GM12892 (cell line): ENCODE results near the gene ACSL5.
"Not testable (repeated sequence)": the region's sequence is repeated elsewhere in the genome, so short reads cannot be mapped to it uniquely, and the experiment has no call there.

Experiments
- DNase-seq: peaks from one replicate; pipeline ENCODE4 v3.0.0; 2011; ENCODE audit not compliant: insufficient read length
- FAIRE-seq: peaks from 2 replicates; lab custom pipeline; 2011; peaks lifted over from hg19 to GRCh38; lab: Jason Lieb, UNC
- POLR2A ChIP-seq: IDR thresholded peaks from 2 replicates; pipeline ENCODE4 v1.6.1; 2011; ENCODE audit warnings: low read depth, low read length, control low read depth
- POLR2AphosphoS5 ChIP-seq: IDR thresholded peaks from 2 replicates; pipeline ENCODE4 v1.6.1; 2011; ENCODE audit warnings: low read depth, low read length, control low read depth
- TAF1 ChIP-seq: IDR thresholded peaks from 2 replicates; pipeline ENCODE4 v1.6.1; 2011; ENCODE audit warnings: low read depth, mild to moderate bottlenecking, control low read depth, low read length, borderline replicate concordance

ACSL5 gene

DNA sequence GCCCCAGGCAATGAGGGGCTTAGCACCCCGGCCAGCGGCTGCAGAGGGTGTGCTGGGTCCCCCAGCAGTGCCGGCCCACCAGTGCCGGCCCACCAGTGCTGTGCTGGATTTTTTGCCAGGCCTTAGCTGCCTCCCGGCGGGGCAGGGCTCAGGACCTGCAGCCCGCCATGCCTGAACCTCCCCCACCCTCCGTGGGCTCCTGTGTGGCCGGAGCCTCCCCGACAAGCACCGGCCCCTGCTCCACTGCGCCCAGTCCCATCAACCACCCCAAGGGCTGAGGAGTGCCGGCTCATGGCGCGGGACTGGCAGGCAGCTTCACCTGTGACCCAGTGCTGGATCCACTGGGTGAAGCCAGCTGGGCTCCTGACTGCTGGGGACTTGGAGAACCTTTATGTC, 3.5 kb upstream of the ACSL5 start:
- no peak for FAIRE-seq

DNA sequence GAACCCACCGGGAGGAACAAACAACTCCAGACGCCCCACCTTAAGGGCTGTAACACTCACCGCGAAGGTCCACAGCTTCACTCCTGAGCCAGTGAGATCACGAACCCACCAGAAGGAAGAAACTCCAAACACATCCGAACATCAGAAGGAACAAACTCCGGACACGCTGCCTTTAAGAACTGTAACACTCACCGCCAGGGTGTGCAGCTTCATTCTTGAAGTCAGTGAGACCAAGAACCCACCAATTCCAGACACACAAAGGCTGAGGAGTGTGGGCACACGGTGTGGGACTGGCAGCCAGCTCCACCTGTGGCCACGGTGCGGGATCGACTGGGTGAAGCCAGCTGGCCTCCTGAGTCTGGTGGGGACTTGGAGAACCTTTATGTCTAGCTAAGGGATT, 2.6 kb upstream of the ACSL5 start:
- not testable (repeated sequence) for DNase-seq, FAIRE-seq

More for the DNA sequence above, 3.5 kb upstream of the ACSL5 start:
- no peak for DNase-seq
- TF ChIP-seq POLR2A = no peak
- TF ChIP-seq POLR2AphosphoS5 = no peak
- TF ChIP-seq TAF1 = no peak

DNA sequence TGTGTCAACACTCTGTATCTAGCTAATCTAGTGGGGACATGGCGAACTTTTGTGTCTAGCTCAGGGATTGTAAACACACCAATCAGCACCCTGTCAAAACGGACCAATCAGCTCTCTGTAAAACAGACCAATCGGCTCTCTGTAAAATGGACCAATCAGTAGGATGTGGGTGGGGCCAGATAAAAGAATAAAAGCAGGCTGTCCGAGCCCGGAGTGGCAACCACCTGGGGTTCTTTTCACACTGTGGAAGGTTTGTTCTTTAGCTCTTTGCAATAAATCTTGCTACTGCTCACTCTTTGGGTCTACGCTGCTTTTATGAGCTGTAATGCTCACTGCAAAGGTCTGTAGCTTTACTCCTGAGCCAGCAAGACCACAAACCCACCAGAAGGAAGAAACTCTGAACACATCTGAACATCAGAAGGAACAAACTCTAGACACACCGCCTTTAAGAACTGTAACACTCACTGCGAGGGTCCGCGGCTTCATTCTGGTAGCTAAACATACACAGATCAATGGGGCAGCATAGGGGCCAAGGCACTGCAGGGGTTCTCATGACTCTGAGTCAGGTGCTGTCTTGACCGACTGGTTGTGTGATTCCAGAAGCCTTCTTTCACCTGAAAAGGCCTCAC, 1.6 kb upstream of the ACSL5 start:
- FAIRE-seq, DNase-seq: not testable (repeated sequence)

DNA sequence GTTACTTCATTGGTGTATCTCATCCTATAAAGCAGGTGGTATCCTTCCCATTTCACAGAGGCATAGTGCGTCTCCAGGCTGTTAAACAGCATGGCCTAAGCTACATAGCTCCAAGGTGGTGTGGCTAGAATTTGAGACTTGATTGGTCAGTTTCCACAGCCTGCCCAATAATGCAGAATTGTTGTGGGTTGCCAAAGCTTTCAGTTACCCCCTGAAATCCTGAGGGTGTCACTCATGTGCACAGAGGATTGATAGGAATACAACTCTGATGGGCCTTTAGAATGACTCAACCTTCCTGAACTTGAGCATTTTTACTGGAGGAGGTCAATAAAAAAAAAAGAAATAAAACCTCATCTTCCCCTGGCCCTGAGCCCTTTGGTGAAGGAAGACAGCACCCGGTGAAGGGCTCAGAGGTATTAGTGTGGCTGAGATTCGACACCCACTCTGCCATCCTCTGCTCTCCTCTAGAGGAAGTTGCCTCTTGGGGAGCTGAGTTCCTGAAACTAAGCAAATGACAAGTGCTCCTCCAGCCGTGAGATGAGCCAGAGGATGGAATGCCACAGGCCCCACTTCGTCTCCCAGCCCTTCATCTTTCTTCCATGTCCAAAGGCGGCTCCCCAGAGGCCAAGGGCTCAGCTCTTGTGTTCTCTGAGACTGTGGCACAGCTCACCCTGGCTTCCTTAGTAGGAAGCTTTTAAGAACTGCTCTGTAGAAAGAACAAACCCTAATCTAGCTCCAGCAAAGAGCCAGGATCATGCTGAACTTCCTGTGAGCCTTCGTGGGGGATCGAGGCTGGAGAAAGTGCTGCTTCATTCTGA, 1.0 kb downstream of the ACSL5 start:
- DNase-seq (peak; percentile 31), FAIRE-seq (peak; percentile 56)
- TF ChIP-seq POLR2AphosphoS5 = no peak
- peak; percentile 51; the same call in 1 of the 2 replicates for TF ChIP-seq POLR2A

DNA sequence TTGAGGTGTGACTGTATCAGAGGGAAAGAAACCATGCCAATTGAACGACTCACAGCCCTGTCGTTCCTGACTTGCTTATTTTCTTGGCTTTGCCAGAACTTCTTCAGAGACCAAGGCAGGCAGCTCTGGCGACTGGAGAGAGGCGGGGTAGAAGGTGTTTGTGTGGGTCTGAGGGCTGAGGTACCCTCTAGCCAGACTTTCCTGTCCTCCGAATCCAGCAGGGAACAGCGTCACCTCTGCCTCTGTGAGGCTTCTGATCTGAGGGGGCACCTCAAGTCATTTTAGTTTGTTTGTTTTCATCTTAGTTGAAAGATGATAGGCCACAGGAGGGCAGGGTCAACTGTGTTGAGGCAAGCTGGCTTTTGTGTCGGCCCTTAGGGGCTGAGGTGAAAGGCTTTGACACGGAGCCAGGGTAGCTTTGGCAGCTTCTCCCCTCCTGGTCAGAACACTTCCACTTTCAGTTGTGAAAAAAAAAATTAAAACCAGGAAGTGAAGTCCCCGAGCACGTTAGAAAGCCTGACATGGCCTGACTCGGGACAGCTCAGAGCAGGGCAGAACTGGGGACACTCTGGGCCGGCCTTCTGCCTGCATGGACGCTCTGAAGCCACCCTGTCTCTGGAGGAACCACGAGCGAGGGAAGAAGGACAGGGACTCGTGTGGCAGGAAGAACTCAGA, 1.9 kb downstream of the ACSL5 start:
- DNase-seq (peak; percentile 67), FAIRE-seq (no peak)
- peak; percentile 82 for TF ChIP-seq POLR2AphosphoS5
- TF ChIP-seq TAF1 = peak; percentile 15; the same call in 1 of the 2 replicates
- TF ChIP-seq POLR2A = peak; percentile 82

DNA sequence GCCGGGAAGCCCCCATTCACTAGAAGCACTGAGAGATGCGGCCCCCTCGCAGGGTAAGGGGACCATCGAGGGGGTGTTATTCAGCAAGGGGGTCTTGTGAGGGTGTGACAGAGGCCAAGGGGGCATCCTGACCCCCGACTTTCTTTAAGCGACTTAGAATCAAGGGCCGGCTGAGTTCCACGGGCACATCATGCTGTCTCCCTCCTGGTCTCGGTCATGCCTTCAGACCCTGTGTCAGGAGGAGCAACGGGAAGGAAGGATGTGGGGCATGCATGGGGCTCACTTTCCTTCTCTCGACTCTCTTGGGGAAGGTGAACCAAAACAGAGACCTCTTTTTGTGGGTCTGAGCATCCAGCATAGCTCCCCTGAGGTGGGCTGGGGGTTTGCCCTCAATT, 2.5 kb downstream of the ACSL5 start:
- FAIRE-seq = peak; percentile 81
- no peak for DNase-seq
- TF ChIP-seq TAF1 (no peak), POLR2A (no peak), POLR2AphosphoS5 (no peak)

DNA sequence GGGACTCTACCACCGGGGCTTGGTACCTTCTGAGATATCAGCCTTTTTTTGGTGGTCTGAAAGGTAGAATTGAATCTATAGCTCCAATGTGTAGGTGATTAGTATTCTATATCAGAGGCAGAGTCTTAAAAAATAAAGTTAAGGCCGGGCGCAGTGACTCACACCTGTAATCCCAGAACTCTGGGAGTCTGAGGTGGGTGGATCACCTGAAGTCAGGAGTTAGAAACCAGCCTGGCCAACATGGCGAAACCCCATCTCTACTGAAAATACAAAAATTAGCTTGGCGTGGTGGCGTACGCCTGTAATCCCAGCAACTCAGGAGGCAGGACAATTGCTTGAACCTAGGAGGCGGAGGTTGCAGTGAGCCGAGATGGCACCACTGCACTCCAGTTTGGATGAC, 3.2 kb downstream of the ACSL5 start:
- not testable (repeated sequence) for DNase-seq

DNA sequence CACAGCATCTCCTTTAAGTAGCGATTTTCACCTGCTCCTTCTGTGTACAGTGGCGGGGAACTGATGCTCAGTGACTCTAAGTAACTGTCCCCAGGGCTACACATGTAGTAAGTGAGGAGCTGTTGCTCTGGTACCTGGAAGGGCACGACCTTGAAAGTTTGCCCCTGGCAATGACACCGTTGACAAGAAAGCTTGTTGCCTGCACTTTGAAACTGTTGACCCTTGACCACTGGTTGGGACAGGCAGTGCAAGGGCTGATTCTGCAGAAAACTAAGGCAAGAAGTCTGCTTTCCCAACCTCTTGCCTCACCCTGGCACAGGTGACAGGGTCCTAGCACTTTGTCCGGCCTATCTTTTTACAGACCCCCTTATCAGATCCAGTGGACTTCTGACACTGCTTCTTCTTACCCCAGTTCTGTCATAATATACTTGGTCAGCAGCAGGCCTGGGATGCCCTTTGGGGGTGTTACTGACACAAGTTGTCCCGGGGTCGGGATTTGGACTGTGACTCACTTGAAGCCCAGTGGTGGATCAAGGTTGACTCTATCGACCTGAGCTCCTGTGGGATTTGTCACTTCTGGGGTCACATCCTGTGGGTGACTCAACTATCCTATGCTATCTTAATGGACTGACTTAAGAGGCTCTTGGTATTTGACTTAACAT, 5.8 kb downstream of the ACSL5 start:
- TF ChIP-seq POLR2AphosphoS5 = no peak
- TF ChIP-seq POLR2A = no peak
- TF ChIP-seq TAF1 = no peak
- FAIRE-seq (no peak), DNase-seq (no peak)

More for the DNA sequence above, 3.2 kb downstream of the ACSL5 start:
- FAIRE-seq = not testable (repeated sequence)

DNA sequence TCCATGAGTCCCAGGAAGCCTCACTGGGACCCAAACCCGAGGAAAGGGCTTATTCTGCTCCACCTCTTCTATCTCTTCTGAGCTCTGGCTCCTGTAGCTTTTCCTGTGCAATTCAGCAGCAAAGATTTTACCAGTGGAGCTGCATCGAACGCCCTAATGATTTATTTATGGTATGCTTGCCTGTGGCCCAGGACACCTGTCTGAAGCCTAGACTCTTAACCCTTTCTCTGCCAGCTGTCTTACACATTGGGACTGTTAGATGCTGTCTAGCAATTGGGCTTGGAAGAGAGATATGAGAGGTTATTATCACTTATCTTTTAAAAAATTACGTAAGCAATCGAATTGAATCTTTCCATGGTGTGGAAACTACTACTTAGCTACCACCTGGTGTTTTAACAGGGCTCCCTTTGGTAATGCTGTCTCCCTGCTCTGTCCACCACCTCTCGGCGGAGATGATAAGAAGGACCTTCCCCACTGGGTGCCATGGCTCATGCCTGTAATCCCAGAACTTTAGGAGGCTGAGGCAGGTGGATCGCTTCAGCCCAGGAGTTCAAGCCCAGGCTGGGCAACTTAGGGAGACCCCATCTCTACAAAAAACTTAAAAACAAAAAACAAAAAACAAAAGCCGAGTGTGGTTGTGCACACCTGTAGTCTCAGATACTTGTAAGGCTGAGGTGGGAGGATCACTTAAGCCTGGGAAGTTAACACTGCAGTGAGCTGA, 8.8 kb downstream of the ACSL5 start:
- DNase-seq = no peak
- TF ChIP-seq TAF1 = no peak
- TF ChIP-seq POLR2AphosphoS5 = no peak
- TF ChIP-seq POLR2A = no peak
- no peak for FAIRE-seq

DNA sequence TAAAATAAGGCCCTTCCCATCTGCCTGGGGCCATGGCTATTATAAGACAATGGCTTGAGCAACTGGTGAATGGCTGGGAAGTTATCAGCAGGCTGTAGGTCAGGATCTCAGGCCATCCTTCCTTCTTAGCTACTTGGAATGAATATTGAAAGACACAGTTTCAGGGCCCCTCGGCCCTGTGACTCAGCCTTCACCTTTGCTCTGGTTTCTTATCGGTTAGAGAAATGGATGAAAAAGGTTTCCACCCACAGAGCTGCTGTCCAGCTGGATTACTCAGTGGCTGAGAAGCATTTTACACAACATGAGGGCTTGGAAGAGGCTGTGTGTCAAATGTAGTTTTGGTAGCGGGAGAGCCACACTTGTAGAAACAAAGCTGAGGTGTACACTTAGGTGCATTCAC, 9.4 kb downstream of the ACSL5 start:
- no peak for DNase-seq
- no peak for FAIRE-seq
- TF ChIP-seq TAF1 (no peak), POLR2A (no peak), POLR2AphosphoS5 (no peak)

DNA sequence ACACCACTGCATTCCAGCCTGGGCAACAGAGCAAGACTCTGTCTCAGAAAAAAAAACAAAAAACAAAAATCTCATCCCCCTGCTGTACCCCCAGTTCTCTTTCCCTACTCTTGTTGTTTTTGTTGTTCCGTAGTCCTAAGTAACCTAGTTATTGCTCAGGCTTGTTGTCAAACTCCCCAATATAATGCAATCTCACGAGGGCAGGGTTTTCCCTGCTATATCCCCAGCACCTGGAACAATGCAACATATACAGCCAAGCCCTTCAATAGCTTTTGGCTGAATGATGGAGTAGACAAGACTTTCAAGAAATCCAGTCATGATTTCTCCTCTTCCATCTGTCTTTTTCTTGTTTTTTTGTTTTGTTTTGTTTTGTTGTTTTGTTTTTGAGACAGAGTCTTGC, 10.2 kb downstream of the ACSL5 start:
- no peak for TF ChIP-seq POLR2A
- TF ChIP-seq TAF1 = no peak
- no peak for TF ChIP-seq POLR2AphosphoS5
- DNase-seq (no peak), FAIRE-seq (no peak)
